Measurements from ENCODE around the gene PIGP. TPM values are rescaled to one million over a fixed set of nuclear protein-coding genes. Genes with fewer than 3 reads are reported as not detected.

Gene PIGP
- 3.1 and 4.7 TPM in 2 replicates for total RNA-seq

DNA sequence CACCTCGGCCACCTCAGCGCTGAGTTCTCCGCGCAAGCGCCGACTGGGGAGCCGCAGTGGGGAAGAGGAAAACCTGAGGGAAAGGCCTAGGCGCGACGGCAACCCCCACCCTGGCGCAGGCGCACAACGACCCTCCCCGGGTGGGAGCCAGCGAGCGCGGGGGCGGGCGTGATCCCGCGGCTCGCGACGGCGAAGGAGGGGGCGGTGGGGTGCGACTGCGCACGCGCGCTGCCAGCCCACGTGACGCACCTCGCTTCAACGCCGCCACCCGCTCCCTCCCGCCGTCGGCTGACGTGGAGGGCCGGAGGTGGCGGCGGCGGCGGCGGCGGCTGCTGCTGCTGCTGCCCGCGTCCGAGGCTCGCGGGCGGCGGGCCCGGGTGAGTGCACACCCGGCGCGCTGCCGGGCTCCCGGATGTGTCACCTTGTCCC lies at the start of gene PIGP, which contains the start of gene TTC3:
Gene PIGP (minus strand): TSS at position 84 of the 429 bp plus-strand sequence. CDS start 556 bp downstream, outside the sequence.
Gene TTC3 (plus strand): TSS at position 267 of the 429 bp plus-strand sequence. CDS start 14,004 bp downstream, outside the sequence.

Other genes with a start within 250 kb of the PIGP start
- 10.7 and 16.6 TPM in 2 replicates for gene HLCS, start 106.4 kb downstream of the PIGP start, total RNA-seq
- gene RIPPLY3, start 66.4 kb downstream of the PIGP start, total RNA-seq, result not detected in 2 replicates
- gene TTC3, start 183 bp upstream of the PIGP start, total RNA-seq, result 129 and 140 TPM in 2 replicates
- gene VPS26C, start 194.3 kb upstream of the PIGP start, total RNA-seq, result 53.3 and 56.0 TPM in 2 replicates